ENCODE results near the gene TRPV4. TPM values are rescaled to one million over a fixed set of nuclear protein-coding genes. Genes with fewer than 3 reads are reported as not detected.
A peak's percentile ranks its signal among the peaks of the same experiment; 100 is the strongest.

Gene TRPV4
- total and polyA plus RNA-seq, 2 donors from 2014 or later, result 6.0 to 24.5 TPM

DNA sequence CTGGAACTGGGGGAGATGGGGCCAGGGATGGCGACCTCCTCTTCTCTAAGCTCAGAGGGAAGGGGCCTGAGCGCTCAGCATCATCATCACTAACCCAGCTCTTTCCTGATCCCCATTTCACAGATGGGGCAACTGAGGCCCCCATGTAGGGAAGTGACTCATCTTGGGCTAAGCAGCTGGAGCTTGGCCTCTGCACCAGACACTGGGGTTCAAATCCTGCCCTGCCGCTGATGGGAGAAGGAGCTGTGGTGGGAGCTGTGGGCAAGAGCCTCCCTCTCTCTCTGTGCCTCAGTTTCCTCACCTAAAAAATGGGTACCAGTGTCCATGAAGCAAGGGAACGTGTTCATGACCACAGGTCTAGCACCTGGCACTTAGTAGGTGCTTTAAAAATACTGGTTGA, 2.6 kb upstream of the TRPV4 start:
- TF ChIP-seq CTCF (IDR thresholded peaks at IDR 0.05; ENCODE audit: borderline replicate concordance, extremely low read depth, insufficient read depth), result no peak
- FAIRE-seq, result no peak

DNA sequence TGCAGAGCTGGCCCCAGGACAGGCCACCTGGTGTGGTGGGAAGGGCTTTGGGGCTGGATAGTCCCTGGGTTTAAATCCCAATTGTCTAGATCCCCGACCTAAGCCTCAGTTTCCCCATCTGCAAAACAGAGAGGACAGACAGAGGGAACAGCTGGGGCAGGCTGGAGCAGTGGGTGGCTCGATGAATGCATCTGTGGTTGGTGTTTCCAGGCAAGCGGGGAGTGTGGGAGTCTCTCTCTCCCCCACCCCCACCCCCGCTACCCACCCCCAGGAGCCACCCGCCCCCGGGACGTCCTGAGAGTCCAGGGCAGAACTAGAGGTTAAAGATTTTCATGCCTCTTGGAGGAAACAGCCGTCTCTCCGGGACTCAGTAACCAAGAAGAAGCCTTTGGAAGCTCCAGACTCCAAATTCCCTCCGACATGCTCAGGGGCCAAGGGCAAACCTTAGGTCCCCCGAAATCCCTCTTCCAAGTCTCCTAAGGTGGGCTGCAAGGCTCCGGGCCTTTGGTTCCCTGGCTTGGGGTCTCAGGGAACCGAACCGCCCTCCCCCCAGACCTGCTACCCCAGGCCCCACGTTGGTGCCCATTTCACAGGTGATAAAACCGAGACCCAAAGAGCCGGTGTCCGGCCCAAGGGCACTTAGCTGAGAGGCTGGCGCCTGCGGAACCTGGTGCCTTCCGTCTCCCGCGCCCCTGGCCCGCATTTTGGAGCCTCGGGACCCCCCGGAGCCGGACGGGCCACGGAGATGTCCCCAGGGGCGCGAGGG, 474 bp downstream of the TRPV4 start:
- Histone ChIP-seq H3K9me3 (ENCODE audit: control insufficient read depth in 2 of 3, insufficient read depth in 1 of 3, low read length in 3 of 3) (no peaks in the 10 kb centered on the region), H3K9ac (ENCODE audit: low read length in 3 of 3) (peak overlapping the region in 1 of 3 donors; percentile 77), H3K36me3 (ENCODE audit: control insufficient read depth in 2 of 3, insufficient read depth in 3 of 3, low read length in 3 of 3) (no peaks in the 10 kb centered on the region), H3K4me1 (ENCODE audit: control insufficient read depth in 2 of 3, insufficient read depth in 2 of 3, low read depth in 1 of 3, low read length in 3 of 3) (peaks cover 0 to 23% (median 5%) of the 10 kb centered on the region in 3 donors), H3K4me3 (ENCODE audit: low read length in 3 of 3) (peak overlapping the region; percentile 36 to 79 (median 43)), H3K27me3 (ENCODE audit: control insufficient read depth, insufficient read depth, low read length) (no peaks in the 10 kb centered on the region), H3K27ac (ENCODE audit: low read depth in 2 of 2, low read length in 2 of 2) (peak overlapping the region; percentile 71 to 93)
- intact Hi-C loops (cut with DNase I), result no loop called here
- no peak for TF ChIP-seq CTCF (IDR thresholded peaks at IDR 0.05; ENCODE audit: borderline replicate concordance, extremely low read depth, insufficient read depth)
- FAIRE-seq (no peak), DNase-seq (peak in 3 of 5 donors; percentile 38 to 71 (median 50))

More for the DNA sequence above, 2.6 kb upstream of the TRPV4 start:
- H3K27ac ChIP-seq (ENCODE audit: low read depth in 2 of 2, low read length in 2 of 2), result no peak overlapping the region
- H3K36me3 ChIP-seq (ENCODE audit: control insufficient read depth in 2 of 3, insufficient read depth in 3 of 3, low read length in 3 of 3), result no peaks in the 10 kb centered on the region
- peaks cover 0 to 7% (median 0%) of the 10 kb centered on the region in 3 donors for H3K4me1 ChIP-seq (ENCODE audit: control insufficient read depth in 2 of 3, insufficient read depth in 2 of 3, low read depth in 1 of 3, low read length in 3 of 3)
- no peak overlapping the region for H3K4me3 ChIP-seq (ENCODE audit: low read length in 3 of 3)
- no peak overlapping the region for H3K9ac ChIP-seq (ENCODE audit: low read length in 3 of 3)
- no peaks in the 10 kb centered on the region for H3K9me3 ChIP-seq (ENCODE audit: control insufficient read depth in 2 of 3, insufficient read depth in 1 of 3, low read length in 3 of 3)
- no peak for DNase-seq
- no peaks in the 10 kb centered on the region for H3K27me3 ChIP-seq (ENCODE audit: control insufficient read depth, insufficient read depth, low read length)
- intact Hi-C loops (cut with DNase I), result no loop called here

DNA sequence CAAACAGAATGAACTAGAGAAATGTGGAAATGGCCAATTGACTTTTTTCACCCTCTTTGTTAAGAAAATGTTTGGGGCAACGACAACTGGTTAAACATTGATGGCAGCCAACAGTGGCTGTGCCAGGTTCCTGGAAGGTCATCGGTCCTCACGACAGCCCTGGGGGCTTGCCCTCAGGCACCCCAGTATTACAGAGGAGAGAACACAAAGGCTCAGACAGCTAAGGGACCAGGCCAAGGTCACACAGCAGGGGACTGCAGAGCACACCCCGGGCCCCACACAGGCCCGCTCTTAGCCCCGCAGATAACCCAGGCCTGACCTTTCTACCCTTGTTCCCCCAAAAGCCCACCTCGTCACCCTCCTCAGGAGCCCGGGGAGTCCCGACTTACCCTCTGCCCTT, 1.3 kb downstream of the TRPV4 start:
- intact Hi-C loops (cut with DNase I), result no loop called here
- H3K4me3 ChIP-seq (ENCODE audit: low read length in 3 of 3), result peak overlapping the region in 2 of 3 donors; percentile 43 to 79
- peaks cover 0 to 26% (median 5%) of the 10 kb centered on the region in 3 donors for H3K4me1 ChIP-seq (ENCODE audit: control insufficient read depth in 2 of 3, insufficient read depth in 2 of 3, low read depth in 1 of 3, low read length in 3 of 3)
- FAIRE-seq, result no peak
- no peak for TF ChIP-seq CTCF (IDR thresholded peaks at IDR 0.05; ENCODE audit: borderline replicate concordance, extremely low read depth, insufficient read depth)
- H3K9me3 ChIP-seq (ENCODE audit: control insufficient read depth in 2 of 3, insufficient read depth in 1 of 3, low read length in 3 of 3), result no peaks in the 10 kb centered on the region
- no peaks in the 10 kb centered on the region for H3K36me3 ChIP-seq (ENCODE audit: control insufficient read depth in 2 of 3, insufficient read depth in 3 of 3, low read length in 3 of 3)
- H3K27ac ChIP-seq (ENCODE audit: low read depth in 2 of 2, low read length in 2 of 2), result peak overlapping the region; percentile 71 to 93
- H3K27me3 ChIP-seq (ENCODE audit: control insufficient read depth, insufficient read depth, low read length), result no peaks in the 10 kb centered on the region
- no peak for DNase-seq
- peak overlapping the region in 1 of 3 donors; percentile 77 for H3K9ac ChIP-seq (ENCODE audit: low read length in 3 of 3)

All from kidney (tissue), 14 donors.